ENCODE results near the gene AKT3.

The AKT3 gene

DNA sequence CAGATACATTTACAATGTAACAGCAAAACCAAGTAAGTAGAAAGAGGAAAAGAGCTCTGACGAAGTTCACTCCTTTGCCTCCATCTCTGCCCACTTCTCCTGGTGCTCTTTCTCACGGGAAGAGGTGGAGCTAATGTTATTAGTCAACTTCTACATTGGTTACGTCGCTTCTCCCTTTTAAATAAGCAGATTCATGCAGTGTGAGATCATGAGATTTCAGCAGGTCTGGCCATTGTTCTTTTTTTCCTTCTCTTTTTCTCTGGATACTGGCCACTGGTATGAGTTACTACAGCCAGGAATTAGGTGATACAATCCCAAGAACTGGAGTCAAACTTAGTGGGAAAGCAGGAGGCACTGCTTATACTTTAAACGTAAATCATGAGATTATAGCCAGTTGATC is 207.1 kb downstream of the AKT3 start:
- no peak for TF ChIP-seq ZFX (IDR thresholded peaks at IDR 0.05)
- TF ChIP-seq, protein P1, sequence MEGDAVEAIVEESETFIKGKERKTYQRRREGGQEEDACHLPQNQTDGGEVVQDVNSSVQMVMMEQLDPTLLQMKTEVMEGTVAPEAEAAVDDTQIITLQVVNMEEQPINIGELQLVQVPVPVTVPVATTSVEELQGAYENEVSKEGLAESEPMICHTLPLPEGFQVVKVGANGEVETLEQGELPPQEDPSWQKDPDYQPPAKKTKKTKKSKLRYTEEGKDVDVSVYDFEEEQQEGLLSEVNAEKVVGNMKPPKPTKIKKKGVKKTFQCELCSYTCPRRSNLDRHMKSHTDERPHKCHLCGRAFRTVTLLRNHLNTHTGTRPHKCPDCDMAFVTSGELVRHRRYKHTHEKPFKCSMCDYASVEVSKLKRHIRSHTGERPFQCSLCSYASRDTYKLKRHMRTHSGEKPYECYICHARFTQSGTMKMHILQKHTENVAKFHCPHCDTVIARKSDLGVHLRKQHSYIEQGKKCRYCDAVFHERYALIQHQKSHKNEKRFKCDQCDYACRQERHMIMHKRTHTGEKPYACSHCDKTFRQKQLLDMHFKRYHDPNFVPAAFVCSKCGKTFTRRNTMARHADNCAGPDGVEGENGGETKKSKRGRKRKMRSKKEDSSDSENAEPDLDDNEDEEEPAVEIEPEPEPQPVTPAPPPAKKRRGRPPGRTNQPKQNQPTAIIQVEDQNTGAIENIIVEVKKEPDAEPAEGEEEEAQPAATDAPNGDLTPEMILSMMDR (conservative IDR thresholded peaks at IDR 0.05), result no peak
- H3K27ac ChIP-seq, result no peak overlapping the region

DNA sequence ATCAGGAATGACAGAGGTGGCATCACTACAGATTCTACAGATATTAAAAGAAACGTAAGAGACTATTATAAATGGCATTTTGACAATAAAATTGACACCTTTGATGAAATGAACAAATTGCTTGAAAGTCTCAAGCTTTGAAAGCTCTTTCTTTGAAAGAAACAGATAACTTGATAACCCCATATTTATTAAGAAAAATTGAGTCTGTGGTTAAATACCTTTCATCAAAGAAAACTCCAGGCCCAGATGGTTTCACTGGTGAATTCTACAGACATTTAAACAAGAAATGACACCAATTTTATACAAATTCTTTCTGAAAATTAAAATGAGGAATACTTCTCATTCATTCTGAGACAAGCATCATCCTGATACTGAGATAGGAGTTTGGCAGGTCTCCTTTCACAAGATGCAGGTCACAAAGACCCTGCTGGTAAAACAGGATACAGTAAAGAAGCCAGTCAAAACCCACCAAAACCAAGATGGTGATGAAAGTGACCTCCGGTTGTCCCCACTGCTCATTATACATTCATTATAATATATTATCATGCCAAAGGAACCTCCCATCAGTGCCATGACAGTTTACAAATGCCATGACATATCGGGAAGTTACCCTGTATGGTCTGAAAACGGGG is 210.9 kb downstream of the AKT3 start:
- TF ChIP-seq, protein P1 (conservative IDR thresholded peaks at IDR 0.05), result no peak
- no peak overlapping the region for H3K27ac ChIP-seq

DNA sequence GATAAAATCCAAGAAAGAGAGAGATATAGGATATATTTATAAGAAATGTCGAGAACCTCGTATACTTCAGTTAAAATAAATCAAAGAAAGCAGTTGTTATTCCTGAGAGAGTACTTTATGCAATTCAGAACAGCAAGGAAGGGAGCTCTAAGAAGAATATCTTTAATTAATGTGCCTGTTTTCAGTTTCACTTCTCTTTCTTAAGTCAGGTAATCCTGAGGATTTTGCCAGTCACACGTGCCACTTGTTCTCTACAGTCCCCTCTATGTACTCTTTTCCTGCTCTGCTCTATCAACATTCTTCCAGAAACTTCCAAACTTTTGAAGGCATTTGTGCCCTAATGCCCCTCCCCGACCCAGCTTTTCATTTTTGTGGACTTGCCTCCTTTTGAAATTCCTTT is 211.9 kb downstream of the AKT3 start:
- H3K27ac ChIP-seq, result no peak overlapping the region
- TF ChIP-seq ZFX (IDR thresholded peaks at IDR 0.05), result no peak
- TF ChIP-seq, protein P1 (conservative IDR thresholded peaks at IDR 0.05), result no peak

DNA sequence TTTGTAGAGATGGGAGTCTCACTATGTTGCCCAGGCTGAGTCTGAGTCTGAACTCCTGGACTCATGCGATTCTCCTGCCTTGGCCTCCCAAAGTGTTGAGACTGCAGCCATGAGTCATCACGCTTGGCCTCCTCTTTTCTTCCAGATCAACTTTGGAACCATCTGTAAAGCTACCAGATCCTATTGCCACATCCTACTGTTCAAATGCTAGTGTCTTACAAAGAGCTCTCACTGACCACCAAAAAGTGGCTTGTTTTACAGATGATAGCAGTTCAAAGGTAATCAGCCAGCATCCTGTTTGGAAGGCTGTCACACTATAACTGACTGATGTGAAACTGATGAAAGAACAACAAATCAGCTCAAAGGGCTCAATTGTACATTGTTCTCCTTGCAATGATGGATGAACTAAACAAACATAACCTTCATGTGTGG is 221.6 kb downstream of the AKT3 start:
- H3K27ac ChIP-seq, result no peak overlapping the region
- TF ChIP-seq, protein P1 (conservative IDR thresholded peaks at IDR 0.05), result no peak
- no peak for TF ChIP-seq ZFX (IDR thresholded peaks at IDR 0.05)

DNA sequence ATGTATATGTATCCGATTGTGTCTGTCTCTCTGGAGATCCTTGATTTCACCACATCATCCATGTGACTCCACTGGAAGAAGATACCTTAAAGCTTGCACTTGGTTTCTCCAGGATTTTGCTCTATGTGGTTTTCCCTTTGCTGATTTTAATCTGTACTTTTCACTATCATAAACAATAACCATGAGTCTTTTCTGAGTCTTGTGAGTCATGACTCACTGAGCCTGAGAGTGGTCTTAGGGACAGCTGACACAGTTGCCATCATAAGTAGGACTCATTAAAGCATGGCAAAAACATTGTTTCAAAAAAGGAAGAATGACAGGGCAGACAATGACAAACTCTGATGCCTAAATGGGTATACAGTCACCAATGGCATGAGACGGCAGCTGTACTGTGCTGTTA is 226.2 kb downstream of the AKT3 start:
- H3K27ac ChIP-seq, result no peak overlapping the region
- TF ChIP-seq, protein P1 (conservative IDR thresholded peaks at IDR 0.05), result no peak
- TF ChIP-seq ZFX (IDR thresholded peaks at IDR 0.05), result no peak

DNA sequence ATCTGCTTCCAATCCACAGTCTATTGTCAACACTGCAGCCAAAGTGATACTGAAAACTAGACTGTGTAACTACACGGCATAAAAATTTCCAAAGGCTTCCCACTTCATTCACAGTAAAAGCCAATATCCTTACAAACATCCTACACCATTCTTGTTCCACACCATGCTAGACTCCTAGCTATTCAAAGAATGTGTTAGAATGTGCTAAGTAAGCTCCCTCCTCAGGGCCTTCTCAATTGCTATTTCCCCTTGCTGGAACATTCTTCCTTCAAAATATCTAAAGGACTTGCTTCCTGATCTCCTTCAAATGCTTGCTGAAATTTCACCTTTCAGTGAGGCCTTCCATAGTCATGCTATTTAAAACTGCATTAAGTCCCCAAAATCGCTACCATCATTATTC is 228.1 kb downstream of the AKT3 start:
- TF ChIP-seq ZFX (IDR thresholded peaks at IDR 0.05), result no peak
- TF ChIP-seq, protein P1 (conservative IDR thresholded peaks at IDR 0.05), result no peak
- no peak overlapping the region for H3K27ac ChIP-seq

DNA sequence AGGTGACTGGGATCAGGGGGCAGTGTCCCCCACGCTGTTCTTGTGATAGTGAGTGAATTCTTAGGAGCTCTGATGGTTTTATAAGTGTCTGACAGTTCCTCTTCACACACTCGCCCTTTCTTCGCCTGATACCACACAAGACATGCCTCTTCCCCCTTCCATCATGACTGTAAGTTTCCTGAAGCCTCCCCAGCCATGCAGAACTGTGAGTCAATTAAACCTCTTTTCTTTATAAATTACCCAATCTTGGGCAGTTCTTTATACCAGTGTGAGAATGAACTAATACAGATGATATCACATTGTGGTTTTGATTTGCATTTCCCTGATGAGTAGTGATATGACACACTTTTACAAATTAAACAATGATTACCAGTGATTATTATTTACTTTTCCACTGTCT is 229.9 kb downstream of the AKT3 start:
- H3K27ac ChIP-seq, result no peak overlapping the region
- TF ChIP-seq, protein P1 (conservative IDR thresholded peaks at IDR 0.05), result no peak
- TF ChIP-seq ZFX (IDR thresholded peaks at IDR 0.05), result no peak

All from C4-2B (cell line).